Middle frontal gyrus (tissue), 1 donor: Measurements from ENCODE around the gene IRF2BP2.
"Not testable (repeated sequence)": the region's sequence is repeated elsewhere in the genome, so short reads cannot be mapped to it uniquely, and the experiment has no call there.

Experiments
- DNase-seq: peaks from one replicate; pipeline ENCODE4 v3.0.0-alpha.2; 2015; ENCODE audit warnings: low spot score; ENCODE audit errors: extremely low spot score

The IRF2BP2 gene

DNA sequence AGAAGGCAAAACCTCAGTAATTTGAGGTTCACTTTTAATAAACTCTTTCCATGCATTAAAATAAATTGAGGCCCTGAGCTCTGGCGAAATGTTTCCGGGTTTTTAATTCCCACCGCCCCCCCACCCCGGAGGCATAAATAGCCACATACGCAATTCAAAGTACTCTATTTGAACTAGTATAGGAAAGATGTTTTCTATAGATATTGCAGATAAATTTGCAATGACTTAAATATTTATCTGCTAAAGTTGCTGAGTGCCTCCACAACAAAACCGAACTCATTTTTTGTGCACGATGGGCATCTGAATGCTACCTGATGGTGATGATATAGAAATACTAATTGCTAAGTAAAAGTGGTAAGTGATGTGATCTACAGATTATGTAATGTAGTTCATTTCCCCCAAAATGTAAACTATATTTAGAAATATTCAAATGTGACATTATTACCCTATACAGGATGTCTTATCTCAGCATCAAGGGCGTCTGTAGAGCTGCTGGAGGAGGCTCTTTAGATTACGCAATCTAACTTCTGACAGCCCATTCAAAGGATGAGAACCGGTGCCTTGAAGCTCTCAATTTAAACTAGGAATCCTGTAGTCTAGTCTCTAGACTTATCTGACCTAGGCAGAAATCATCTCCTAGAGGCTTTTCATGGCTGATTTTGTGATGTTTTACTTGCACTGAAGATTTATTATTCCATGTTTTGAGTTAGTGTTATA is 8.5 kb downstream of the IRF2BP2 start:
- DNase-seq: no peak

GRCh38 chr1:234600418-234601281 is 9.3 kb downstream of the IRF2BP2 start:
- no peak for DNase-seq

GRCh38 chr1:234599617-234600417 is 10.2 kb downstream of the IRF2BP2 start:
- no peak for DNase-seq

- no peak for DNase-seq
Measured at GRCh38 chr1:234598974-234599616, 10.9 kb downstream of the IRF2BP2 start.

- no peak for DNase-seq
Measured at GRCh38 chr1:234597894-234598293, 12.1 kb downstream of the IRF2BP2 start.

GRCh38 chr1:234595899-234596298 is 14.1 kb downstream of the IRF2BP2 start:
- DNase-seq: no peak

DNA sequence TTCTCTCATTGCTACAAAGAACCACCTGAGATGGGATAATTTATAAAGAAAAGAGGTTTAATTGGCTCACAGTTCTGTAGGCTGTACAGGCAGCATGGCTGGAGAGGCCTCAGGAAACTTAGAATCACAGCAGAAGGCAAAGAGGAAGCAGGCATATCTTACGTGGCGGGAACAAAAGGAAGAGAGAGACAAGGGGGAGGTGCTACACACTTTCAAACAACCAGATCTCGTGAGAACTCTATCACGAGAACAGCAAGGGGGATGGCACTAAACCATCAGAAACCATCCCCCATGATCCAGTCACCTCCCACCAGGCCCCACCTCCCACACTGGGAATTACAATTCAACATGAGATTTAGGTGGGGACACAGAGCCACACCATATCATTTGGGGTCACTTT is 15.4 kb downstream of the IRF2BP2 start:
- not testable (repeated sequence) for DNase-seq

DNA sequence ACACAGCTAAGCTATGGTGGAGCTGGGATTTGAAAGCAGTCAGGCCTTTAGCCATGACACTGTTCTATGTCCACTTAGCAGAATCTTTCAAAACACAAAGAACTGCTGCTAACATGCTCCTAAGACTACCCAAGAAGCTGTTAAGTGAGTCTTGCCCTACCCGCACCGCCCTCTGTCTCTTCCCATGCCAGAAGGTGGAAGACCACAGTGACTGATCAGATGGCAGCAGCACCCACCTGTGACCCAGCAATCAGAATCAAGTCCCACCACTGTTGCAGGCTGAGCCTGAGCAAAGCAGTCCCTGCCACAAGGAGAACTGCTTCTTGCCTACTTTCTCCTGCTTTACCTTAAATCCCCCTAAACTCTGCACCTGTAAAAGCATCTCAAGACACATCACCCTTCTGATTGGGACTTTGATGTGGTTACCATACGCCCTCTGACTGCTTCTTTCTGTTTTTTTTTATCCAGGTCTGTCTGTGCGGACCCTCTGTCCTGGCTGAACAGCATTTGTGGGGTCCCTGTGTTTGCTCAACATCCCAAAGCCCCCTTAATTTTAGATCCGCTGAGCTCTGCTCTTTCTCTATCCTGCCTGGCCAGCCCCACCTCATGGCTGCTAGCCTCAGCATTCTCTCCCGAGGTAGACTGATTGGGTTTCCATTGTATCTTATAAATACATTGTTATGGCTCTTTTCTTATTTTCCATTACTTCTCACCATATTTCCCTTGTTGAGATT is 16.0 kb downstream of the IRF2BP2 start:
- no peak for DNase-seq

GRCh38 chr1:234593109-234593508 is 16.9 kb downstream of the IRF2BP2 start:
- no peak for DNase-seq

DNA sequence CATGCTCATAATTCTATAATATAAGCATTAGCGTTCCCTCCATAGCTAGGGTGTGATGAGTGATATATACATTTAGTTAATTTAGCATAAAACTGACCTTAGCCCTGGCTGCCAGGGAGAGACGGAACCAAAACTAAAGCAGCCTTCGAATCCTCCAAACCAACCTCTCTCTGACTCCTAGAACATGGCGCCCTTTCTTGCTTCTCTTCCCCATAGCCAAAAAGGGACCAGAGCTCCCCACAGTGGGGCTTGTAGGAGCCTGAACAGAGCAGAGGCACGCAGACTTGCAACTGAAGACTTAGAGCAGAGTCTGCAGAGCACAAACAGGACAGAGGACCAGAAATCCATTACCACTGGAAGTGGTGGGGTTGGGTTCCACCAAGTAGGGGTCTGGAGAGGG is 17.7 kb downstream of the IRF2BP2 start:
- no peak for DNase-seq

GRCh38 chr1:234591131-234591530 is 18.8 kb downstream of the IRF2BP2 start:
- no peak for DNase-seq

GRCh38 chr1:234589854-234590620 is 19.9 kb downstream of the IRF2BP2 start:
- DNase-seq: no peak

DNA sequence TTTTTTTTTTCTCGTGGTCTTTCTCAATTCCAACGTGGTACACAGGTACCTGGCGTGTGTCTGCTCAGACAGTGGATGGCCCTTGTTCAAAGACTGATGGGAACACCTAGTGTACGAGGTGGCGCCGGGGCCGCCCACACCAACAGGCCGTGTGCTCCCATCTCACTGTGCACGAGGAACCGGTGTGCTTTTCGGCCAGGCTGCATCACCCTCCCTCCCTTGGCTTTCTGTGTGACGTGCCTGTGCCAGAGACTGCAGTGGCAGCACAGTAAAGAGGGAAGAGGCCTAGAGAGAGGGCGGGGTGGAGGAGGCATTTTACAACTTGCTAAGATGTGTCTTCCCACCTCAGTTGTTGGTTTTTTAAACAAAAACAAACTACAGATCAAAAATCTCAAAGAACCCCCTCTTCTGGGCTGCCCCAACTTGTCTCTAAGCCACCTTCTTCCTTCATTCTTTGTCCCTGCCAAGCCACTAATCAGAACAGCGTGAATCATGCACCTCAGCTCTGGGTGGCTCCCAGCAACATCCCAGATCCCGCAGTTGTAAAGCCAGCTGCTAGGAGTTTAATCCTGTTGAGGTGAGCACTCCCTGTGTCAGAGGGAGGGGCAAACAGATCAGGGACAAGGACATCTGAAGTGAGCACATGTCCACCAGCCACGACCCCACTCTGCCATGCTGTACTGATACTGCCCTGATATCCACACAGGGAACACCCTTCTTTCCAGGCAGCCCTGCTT is 20.7 kb downstream of the IRF2BP2 start:
- no peak for DNase-seq

DNA sequence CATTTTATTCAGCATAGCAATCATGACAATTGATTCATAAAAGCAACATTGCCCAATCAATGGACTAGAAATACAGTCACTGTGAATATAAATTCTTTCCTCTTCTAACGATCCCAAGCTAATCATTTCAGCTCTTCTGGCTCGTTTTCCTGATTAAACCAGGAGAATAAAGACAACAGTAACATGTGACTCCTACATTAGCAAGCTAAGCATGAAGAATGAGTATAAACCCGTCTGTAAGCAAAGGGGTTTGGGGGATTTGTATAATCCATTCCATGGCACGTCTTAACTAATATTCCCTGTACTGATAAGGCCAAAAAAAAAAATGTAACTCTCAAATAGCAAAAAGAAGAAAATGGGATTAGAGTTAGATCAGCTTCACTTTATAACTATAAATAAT is 21.6 kb downstream of the IRF2BP2 start:
- DNase-seq: no peak

DNA sequence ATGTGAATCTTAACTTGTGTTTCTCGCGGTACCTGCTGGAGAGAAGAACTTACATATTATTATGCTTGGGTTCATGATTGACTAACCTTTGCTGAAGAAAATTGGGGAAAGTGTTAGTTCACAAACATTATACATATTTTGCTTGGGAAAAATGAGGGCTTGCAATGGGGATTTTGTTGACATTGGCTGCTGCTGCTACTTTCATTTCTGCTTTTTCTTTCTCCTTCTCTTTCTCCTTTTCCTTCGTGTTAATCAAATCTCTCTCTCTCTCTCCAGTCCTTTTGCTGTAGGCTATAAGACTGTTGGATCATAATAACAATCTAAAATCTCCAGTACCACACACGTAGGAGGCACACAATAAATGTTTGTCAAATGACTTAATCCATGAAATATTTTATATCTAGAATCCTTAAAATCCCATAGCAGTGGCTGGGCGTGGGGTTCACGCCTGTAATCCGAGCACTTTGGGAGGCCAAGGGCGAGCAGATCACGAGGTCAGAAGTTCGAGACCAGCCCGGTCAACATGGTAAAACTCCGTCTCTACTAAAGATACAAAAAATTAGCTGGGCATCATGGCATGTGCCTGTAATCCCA is 23.0 kb downstream of the IRF2BP2 start:
- no peak for DNase-seq

DNA sequence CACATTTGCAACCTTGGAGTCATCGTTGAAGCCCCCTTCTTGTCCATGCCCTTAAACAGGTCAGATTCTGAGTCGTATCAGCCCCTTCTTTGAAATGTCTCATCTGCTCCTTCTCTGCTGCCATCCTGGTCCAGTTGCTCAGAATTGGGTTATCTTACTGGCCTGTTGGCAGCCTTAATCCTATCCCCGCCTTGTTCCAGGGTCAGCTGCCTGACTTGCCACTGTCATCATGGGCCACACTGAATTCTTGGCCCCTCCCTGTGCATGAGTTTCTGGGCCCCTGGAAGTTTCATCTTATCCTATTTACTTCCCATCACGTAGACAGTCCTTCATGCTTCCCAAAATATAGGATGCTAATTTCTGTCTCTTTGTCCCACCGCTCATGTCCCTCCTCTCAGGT is 23.7 kb downstream of the IRF2BP2 start:
- no peak for DNase-seq

DNA sequence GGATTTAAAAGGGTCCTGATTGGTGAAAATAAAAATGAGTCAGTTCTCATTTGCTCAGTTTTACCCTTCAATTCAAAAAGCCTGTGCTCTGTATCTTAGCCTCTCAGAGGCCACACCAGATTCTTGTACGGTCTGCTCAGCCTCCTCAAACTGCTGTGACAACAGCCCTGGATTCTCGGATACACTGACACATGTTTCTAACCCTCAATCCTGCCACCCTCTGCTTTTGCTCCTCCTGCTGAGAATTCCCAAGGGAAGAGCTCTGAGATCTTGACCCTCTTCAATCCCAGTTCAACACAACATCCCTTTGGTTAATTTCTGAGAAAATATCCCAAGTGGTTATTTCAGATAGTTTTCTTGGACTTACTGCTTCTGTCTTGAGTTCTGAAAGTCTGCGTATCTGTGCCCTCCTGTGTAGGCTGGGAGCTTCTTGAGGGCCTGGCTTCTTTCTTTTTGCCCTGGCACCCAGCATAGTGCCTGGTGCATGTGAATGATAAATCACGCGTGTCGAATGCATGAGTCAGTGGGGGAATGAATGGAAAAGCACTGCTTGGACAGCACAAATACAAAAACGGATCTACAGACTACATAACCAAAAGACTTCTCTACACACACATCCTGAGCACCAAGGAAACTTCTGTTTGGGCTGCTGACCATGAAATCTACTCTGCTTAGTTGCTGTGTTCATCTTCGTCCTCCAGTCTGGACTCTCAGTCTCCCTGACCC is 24.5 kb downstream of the IRF2BP2 start:
- no peak for DNase-seq

DNA sequence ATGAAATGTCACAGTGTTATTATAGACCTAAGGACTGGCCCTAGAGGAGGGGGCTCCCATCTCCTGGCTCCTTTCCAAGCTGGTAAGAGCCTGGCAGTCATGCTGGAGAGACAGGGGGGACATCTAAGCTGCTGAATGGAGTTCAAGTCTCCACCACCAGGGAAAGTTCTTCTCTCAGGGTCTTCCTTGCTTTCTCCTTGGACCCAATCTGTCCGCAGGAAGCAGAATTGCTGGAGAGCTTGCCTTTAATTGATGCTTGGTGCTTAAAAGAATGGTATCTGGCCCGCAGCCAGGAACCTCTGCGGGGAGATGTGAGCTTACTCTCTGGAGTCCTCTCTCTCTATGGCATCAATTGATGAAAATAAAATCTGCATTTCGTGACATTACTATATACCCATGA is 25.1 kb downstream of the IRF2BP2 start:
- DNase-seq: no peak
